Tongue (tissue), 2 donors: ENCODE data around the gene TMEM198. TPM values are rescaled to one million over a fixed set of nuclear protein-coding genes. Genes with fewer than 3 reads are reported as not detected.

Experiments used
- DNase-seq: peaks from one replicate; pipeline ENCODE4 v3.0.0-alpha.2; 2015
- total RNA-seq: library from RNA; depleted of rRNA; stranded (reverse); fragments of >200 nt; gene quantifications from one replicate; pipeline ENCODE4 v1.2.3, GENCODE V29; 2014

Gene TMEM198
- total RNA-seq, 1 donor from 2014 or later: 2.9 TPM

DNA sequence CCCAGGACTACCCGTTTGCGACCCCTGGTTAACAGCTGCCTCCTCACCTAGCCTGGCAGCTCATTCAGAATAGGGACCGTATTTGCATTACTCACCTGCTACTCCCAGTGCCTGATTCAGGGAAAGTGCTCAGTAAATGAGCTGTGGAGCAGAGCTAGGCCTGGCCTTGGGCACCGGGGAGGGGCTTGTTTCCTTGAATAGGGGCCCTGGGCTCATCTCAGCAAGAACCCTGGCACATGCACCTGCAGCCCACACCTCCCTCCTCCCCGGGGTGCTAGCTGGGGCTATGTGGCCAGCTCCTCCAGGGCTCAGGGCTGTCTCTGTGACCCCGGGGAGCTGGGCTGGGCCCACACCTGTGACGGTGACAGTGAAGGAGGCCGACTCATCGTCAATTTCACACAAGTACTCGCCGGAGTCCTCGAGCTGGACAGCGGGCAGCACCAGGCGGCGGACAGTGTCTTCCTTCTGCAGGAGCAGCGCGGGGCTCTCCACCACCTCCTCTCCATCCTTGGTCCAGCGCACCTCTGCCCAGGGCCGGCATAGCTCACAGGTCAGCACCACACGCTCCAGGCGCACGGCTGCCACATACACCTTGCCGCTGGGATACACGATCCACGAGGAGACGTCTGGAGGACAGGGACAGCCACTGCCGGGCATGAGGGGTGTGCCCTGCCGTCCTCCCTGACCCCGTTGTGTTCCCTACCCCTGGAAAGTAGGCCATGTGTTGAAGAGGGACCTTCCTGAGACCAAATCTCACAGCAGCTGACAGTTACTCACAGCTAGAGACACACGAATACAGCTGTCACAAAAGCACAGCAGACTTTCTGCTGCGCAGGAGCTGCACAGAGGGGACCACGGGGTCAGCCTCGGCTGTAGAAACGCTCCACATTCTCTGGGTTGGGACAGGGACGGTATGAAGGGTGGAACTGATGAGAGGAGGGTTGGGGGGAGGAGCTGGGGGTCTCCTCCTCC, 18.5 kb downstream of the TMEM198 start:
- peak; percentile 39 for DNase-seq

GRCh38 chr2:219563271-219563928, 19.6 kb downstream of the TMEM198 start:
- no peak for DNase-seq

GRCh38 chr2:219565130-219566080, 21.6 kb downstream of the TMEM198 start:
- DNase-seq: no peak

DNA sequence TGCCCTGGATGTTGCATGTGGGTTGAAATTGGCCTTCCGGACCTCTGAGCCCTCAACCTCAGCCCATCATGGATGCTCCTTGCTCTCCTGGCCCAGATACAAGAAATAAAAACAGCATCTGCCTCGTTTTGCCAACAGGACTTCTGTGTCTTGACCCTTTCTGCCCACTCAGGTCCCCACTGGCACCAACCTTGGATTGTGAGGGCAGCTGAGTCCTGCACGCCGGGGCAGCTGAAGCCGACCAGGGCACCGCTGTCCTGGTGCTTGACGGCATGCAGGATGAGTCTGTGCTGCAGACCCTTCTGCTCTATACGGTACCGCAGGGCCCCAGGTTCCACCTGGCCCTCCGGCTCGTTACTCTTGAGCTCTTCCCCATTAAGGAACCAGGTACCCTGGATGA, 22.8 kb downstream of the TMEM198 start:
- DNase-seq: no peak

GRCh38 chr2:219567131-219567530, 23.3 kb downstream of the TMEM198 start:
- DNase-seq: no peak

DNA sequence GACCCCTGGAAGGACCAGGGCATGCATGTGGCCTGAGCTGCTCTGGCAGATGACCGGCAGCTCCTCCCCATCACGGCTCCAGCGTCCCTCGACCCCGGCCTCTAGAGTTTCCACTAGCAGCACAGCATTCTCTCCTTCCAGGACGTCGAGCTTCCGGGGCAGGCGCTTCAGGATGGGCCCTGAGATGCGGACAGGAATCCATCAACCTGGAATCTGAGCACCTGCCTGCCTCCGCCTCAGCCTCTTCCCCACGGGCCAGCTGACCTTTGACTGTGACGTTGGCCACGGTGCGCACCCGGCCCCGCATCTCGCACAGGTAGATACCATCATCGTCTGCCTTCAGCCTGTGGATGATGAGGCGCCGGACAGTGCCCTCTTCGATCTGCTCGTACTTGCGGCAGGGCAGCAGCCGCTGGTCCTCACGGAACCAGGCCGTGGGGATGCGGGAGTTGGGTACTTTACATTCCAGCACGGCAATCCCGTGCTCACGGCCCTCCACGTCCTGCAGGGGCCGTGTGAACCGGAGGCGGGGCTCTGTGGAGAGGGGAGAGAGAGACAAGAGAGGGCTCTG, 24.0 kb downstream of the TMEM198 start:
- no peak for DNase-seq

DNA sequence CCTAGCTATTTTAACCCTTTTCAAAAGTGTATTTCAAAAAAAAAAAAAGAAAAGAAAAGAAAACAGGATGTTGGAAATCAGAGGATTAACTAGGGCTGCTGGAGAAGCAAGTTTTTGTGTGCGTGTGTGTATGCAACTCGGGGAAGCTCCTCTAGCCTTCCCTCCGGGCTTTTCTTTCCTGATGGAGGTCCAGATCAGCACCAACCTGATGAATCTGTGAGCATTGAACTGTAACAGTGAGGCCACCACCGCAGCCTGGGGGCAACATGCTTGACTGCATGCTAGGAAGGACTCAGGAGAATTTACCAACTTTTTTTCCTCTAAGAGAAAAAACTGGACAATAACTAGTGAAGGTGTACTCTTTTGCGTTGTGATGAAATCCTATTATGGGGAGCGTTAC, 25.2 kb downstream of the TMEM198 start:
- DNase-seq: no peak

DNA sequence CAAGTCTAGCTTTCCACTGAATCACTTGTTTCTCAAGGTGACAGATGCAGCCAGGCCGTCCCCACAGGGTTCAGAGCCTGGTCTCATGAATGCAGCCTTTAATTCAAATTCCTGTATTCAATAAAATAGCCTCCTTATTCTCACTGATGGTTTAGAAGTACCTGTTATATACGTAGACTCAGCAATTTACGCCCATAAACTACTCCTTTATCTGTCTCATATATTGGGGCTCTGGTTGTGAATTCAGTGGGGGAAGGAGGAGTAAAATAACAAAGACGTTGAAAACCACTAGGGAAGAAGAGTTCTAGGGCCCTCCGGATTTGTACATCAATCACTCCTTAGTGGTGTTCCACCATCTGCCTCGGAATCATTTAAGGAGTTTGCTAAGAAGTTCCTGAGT, 25.8 kb downstream of the TMEM198 start:
- DNase-seq: no peak

DNA sequence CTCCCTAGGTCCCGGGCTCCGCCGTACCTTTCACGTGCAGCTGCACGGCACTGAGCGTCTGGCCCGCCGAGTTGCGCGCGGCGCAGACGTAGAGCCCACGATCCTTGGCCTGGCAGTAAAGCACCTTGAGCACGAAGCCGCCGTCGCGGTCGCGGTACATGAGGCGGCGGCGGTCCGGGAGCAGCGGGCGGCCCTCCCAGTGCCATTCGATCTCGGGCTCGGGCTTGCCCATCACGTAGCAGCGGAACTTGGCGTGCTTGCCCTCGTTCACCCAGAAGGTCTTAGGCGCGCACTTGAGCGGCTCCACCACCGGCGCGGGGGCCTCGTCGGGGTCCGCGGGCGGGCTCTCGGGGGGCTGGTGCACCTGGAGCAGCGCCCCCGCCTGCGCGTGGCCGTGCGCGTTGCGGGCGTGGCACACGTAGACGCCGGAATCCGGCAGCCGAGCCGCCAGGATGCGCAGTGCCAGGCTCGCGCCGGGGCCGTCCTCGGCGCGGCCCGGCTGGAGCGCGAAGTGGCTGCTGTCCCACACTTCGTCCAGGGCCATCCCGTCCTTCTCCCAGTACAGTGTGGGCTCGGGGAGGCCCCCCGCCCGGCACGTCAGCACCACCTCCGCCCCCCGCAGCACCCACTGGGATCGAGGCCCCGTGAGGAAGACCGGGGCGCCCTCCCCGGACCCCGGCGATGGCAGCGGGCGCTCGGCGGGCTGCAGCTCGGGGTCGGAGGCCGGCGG, 26.5 kb downstream of the TMEM198 start:
- DNase-seq: peak; percentile 50

- peak; percentile 57 for DNase-seq
Measured at GRCh38 chr2:219570924-219571310, 27.1 kb downstream of the TMEM198 start.

- peak; percentile 95 for DNase-seq
Measured at GRCh38 chr2:219571311-219572236, 27.7 kb downstream of the TMEM198 start, which contains the start of gene OBSL1. Gene OBSL1 (minus strand): TSS chr2:219571539. CDS start chr2:219571232, 307 bp downstream.

DNA sequence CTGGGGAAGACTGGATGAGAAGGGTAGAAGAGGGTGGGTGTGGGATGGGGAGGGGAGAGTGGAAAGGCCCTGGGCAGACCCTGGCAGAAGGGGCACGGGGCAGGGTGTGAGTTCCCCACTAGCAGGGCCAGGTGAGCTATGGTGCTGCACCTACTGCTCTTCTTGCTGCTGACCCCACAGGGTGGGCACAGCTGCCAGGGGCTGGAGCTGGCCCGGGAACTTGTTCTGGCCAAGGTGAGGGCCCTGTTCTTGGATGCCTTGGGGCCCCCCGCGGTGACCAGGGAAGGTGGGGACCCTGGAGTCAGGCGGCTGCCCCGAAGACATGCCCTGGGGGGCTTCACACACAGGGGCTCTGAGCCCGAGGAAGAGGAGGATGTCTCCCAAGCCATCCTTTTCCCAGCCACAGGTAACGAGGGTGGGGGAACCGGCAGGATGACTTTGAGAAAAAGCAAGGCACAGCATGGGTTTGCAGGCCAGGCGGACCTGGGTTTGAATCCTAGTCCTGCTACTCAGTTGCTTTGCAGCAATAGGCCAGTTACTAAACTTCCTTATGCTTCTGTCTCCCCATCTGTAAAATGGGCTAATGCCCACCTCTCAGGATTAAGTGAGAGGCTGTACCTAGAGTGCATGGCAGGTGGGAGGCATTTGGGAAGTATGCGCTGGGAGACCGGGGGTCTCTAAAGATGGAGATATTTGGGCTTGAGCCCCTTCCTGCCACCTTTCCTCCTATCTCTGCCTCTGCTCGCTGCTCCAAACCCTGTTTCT, 28.6 kb downstream of the TMEM198 start, which contains the start of gene INHA:
INHA (plus strand) TSS at position 74 of the 765 bp plus-strand sequence; CDS start at position 139, 65 bp downstream.
- DNase-seq: no peak

DNA sequence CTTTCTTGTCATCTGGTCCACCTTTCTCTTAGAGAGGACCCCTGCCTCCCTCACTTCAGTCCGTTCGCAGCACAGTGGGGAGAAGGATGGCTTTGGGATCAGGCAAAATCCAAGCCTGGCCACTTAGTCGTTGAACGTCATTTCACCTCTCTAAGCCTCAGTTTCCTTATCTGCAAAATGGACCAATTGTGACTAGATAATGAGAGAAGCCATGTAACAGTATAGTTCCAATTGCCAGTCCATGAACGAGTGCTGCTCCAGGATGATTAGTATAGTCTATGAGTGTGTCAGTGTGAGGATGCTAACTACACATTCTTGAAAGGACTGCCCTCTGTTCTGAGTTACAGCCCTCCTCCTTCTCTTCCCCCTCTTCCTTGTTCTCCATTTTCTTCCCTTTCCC, 29.3 kb downstream of the TMEM198 start:
- DNase-seq: no peak

DNA sequence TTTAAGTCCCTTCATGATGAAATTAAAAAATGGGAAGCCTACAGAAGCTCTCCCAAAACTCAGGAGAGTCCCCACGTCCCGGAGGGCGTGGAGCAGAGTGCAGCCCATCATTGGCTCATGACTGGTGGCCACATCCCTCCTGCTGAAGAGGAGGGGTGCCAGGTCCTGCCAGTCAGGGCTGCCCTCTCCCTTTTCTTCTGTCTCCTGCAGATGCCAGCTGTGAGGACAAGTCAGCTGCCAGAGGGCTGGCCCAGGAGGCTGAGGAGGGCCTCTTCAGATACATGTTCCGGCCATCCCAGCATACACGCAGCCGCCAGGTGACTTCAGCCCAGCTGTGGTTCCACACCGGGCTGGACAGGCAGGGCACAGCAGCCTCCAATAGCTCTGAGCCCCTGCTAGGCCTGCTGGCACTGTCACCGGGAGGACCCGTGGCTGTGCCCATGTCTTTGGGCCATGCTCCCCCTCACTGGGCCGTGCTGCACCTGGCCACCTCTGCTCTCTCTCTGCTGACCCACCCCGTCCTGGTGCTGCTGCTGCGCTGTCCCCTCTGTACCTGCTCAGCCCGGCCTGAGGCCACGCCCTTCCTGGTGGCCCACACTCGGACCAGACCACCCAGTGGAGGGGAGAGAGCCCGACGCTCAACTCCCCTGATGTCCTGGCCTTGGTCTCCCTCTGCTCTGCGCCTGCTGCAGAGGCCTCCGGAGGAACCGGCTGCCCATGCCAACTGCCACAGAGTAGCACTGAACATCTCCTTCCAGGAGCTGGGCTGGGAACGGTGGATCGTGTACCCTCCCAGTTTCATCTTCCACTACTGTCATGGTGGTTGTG, 30.9 kb downstream of the TMEM198 start:
- DNase-seq: peak; percentile 52

DNA sequence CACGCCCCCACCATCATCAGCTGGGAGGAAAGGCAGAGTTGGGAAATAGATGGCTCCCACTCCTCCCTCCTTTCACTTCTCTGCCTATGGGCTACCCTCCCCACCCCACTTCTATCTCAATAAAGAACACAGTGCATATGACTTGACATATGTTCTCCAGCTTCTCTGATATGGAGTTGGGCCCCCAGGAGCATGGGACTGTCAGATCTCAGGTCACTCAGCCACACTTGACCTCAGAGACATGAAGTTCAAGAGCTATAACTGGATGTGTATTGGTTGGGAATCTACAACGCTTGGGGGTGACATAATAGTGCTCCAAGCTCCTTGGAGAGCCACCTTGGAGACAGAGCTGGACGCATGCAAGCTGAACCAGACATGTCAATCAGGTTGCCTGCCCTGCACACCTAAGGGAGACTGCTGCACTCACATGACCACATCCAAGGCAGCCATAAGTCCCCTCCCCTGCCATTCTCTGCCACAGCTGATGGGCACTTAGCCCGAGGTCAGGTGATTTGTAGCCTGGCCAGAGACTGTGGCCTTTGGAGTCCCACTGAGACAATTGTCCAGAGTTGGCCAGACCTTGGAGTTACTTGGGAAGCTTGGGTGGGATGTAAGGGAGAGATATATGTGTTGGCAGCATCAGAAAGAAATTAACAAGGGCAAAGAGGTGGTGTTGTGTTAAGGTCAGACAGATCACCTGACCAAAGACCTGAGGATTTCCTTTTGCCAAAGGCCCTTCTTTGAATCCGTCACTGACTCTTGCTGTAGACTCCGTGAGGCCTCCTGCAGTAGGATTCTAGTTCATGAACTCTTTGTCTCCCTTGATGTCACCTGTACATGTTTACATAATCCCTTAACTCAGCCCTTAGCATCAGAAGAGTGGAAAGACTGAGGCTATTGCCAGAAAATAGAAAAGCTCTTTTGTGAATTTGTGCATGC, 32.0 kb downstream of the TMEM198 start:
- no peak for DNase-seq

DNA sequence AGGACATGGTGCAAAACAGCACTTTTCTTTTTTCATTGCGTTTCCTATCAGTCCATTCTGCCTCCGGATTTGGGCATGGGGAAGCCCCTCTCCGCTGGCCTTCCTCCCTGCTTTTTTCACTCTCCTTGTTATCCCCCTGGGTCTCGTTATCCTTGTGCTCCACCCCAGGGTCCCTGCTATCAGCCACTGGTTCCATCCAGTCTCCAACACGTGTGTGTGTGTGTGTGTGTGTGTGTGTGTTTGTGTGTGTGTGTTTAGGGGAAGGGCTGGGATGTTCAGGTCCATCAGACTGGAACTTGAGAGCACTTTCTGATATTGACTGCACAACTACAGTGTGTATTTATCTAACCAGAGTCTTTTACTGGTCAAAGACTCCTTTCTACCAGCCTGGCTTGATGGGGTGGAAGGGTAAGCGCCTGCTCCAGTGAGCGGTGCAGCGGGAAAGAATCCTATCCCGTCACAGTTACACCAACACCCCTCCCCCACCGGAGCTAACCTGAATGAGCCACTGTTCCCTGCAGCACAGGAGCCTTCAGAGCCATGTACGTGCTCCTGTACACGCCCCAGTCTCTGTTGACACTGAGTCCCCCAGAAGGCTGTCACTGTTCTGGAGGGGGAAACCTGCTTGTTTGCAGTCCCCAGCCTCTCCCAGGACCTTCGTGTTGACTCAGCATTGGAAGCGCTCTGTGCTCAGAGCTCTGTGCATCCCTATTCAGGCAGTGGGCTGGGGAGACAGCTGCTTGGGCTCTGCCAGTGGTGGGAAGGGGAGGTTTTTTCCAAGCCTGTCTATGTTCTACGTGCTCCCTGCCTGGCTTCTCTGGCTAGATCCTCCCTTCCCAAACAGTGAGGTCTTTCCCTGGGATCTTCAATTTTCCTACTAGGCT, 32.9 kb downstream of the TMEM198 start:
- peak; percentile 85 for DNase-seq
